ENCODE results near the gene CCDC3.

DNA sequence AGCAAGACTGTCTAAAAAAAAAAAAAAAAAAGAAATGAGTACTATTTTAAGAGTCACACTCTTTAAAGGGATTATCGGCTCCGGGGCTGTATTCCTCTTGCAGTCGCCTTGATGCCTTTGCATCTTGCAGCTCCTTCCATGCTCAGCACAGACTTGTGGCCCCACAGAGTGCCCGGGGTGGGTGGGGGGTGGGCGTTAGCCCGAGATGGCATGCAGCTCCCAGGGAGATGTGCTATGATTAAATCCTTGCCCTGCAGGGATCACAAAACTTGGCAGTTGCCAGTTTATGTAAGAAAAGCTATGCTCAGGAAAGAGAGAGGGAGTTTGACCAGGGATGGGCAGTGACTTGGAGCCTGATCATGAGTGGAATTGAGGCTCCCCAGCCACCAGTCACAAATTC, 81.9 kb downstream of the CCDC3 start:
- TF ChIP-seq POLR2A (IDR thresholded peaks at IDR 0.05; ENCODE audit: low read depth, low read length) (no peak), POLR2AphosphoS5 (IDR thresholded peaks at IDR 0.05; ENCODE audit: low read depth, low read length) (no peak)

All from GM12892 (cell line).